ENCODE data around the gene GLRA1.

GLRA1 gene

DNA sequence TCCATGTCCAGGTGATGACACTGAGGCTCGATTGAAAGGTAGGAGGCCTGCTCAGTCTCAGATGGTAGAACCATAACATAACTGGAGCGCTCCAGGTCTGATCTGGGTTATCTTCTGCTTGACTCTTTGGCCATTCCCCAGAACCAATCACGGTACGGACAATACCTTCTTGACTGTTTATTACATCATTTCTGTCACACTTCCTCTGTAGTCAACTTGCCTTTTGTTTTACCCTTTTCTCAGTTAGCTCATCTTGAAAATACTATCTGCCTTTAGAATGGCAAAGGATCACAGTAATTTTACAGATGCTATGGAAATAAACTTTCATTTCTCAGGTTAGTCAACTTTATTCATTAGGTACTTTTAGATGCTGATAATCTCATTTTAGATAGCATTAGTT is 22.4 kb downstream of the GLRA1 start:
- no peak for DNase-seq
- Histone ChIP-seq H3K79me1 (replicated peaks; ENCODE audit: low read length, poor library complexity, severe bottlenecking) (no peaks in the 10 kb centered on the region), H2BK12ac (ENCODE audit: low read length in 2 of 2) (no peak overlapping the region), H4K8ac (ENCODE audit: low read length) (no peak overlapping the region), H3K4me3 (ENCODE audit: insufficient read depth in 1 of 2, low read depth in 1 of 2, low read length in 2 of 2) (no peak overlapping the region), H3K9me3 (ENCODE audit: control insufficient read depth, low read length) (no peaks in the 10 kb centered on the region), H2BK5ac (ENCODE audit: low read depth, low read length, poor library complexity, severe bottlenecking) (no peak overlapping the region), H3K4me2 (ENCODE audit: low read length, poor library complexity, severe bottlenecking) (no peak overlapping the region), H4K91ac (ENCODE audit: low read length) (no peak overlapping the region), H3K36me3 (ENCODE audit: control insufficient read depth in 1 of 2, insufficient read depth in 2 of 2, low read depth in 1 of 2, low read length in 2 of 2) (no peaks in the 10 kb centered on the region), H3K4me1 (ENCODE audit: control insufficient read depth, insufficient read depth, low read depth, low read length) (peaks cover 1% of the 10 kb centered on the region), H3K27ac (ENCODE audit: low read length, poor library complexity, severe bottlenecking) (no peak overlapping the region), H2AFZ (ENCODE audit: low read depth, low read length) (no peak overlapping the region), H2BK15ac (ENCODE audit: low read depth, poor library complexity, severe bottlenecking) (no peak overlapping the region), H2AK5ac (ENCODE audit: low read length, severe bottlenecking) (no peak overlapping the region), H3K23ac (ENCODE audit: low read length in 2 of 2) (no peak overlapping the region), H2BK120ac (ENCODE audit: low read depth, low read length) (no peak overlapping the region), H3K14ac (ENCODE audit: low read length in 2 of 2) (no peak overlapping the region), H3K18ac (ENCODE audit: low read depth in 1 of 2, low read length in 2 of 2) (no peak overlapping the region), H3K4ac (ENCODE audit: low read depth in 1 of 2, low read length in 2 of 2) (no peak overlapping the region), H3K9ac (ENCODE audit: low read length) (no peak overlapping the region), H3K27me3 (ENCODE audit: control insufficient read depth in 1 of 2, insufficient read depth in 1 of 2, low read length in 2 of 2) (peaks cover 0 to 4% of the 10 kb centered on the region in 2 experiments)
- WGBS = 81% methylated on average over 4 of the region's 4 CpGs

DNA sequence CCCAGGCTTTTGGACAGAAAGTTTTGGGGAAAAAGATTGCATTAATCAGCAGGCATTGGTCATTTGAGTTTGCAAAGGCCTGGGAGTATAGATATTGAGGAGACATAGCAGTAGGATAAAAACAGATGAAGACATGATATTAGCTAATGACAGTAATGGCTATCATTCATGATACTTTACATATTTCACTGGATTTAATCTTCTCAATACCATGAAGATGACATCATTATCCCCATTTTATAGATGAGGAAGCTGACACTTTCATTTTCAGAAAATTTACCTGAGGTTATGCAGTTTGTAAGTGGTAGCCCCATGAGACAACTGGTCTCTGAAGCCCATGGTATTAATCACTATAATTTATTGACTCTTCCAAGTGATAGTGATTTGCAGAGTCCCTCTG is 23.0 kb downstream of the GLRA1 start:
- Histone ChIP-seq H3K23ac (ENCODE audit: low read length in 2 of 2) (no peak overlapping the region), H3K4me1 (ENCODE audit: control insufficient read depth, insufficient read depth, low read depth, low read length) (peaks cover 1% of the 10 kb centered on the region), H2AK5ac (ENCODE audit: low read length, severe bottlenecking) (no peak overlapping the region), H3K79me1 (replicated peaks; ENCODE audit: low read length, poor library complexity, severe bottlenecking) (no peaks in the 10 kb centered on the region), H3K36me3 (ENCODE audit: control insufficient read depth in 1 of 2, insufficient read depth in 2 of 2, low read depth in 1 of 2, low read length in 2 of 2) (no peaks in the 10 kb centered on the region), H2BK120ac (ENCODE audit: low read depth, low read length) (no peak overlapping the region), H3K9ac (ENCODE audit: low read length) (no peak overlapping the region), H3K18ac (ENCODE audit: low read depth in 1 of 2, low read length in 2 of 2) (no peak overlapping the region), H2BK12ac (ENCODE audit: low read length in 2 of 2) (no peak overlapping the region), H2BK15ac (ENCODE audit: low read depth, poor library complexity, severe bottlenecking) (no peak overlapping the region), H3K27ac (ENCODE audit: low read length, poor library complexity, severe bottlenecking) (no peak overlapping the region), H3K27me3 (ENCODE audit: control insufficient read depth in 1 of 2, insufficient read depth in 1 of 2, low read length in 2 of 2) (peaks cover 0 to 4% of the 10 kb centered on the region in 2 experiments), H2AFZ (ENCODE audit: low read depth, low read length) (no peak overlapping the region), H3K4me3 (ENCODE audit: insufficient read depth in 1 of 2, low read depth in 1 of 2, low read length in 2 of 2) (no peak overlapping the region), H3K4ac (ENCODE audit: low read depth in 1 of 2, low read length in 2 of 2) (no peak overlapping the region), H3K14ac (ENCODE audit: low read length in 2 of 2) (no peak overlapping the region), H3K9me3 (ENCODE audit: control insufficient read depth, low read length) (no peaks in the 10 kb centered on the region), H4K91ac (ENCODE audit: low read length) (no peak overlapping the region), H4K8ac (ENCODE audit: low read length) (no peak overlapping the region), H3K4me2 (ENCODE audit: low read length, poor library complexity, severe bottlenecking) (no peak overlapping the region), H2BK5ac (ENCODE audit: low read depth, low read length, poor library complexity, severe bottlenecking) (no peak overlapping the region)
- no peak for DNase-seq

DNA sequence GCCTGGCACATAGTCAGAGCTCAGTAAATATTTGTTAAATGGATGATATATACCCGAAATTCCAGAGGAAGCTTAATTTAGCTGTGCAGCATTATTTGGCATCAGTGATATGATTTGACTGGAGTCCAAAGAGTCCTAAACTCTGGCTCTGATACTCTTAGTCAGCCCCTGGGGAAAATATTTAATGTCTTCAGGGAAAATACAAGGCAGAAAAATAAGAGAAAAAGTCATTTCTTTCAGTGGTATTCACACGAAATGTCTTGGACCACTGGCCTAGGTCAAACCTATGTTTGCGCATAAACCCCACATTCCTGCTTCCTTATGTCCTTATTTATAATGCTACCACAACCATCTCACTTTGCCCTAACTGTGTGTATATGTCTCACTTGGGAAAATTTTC is 23.8 kb downstream of the GLRA1 start:
- Histone ChIP-seq H4K91ac (ENCODE audit: low read length) (no peak overlapping the region), H3K36me3 (ENCODE audit: control insufficient read depth in 1 of 2, insufficient read depth in 2 of 2, low read depth in 1 of 2, low read length in 2 of 2) (no peaks in the 10 kb centered on the region), H3K18ac (ENCODE audit: low read depth in 1 of 2, low read length in 2 of 2) (no peak overlapping the region), H2BK12ac (ENCODE audit: low read length in 2 of 2) (no peak overlapping the region), H2AK5ac (ENCODE audit: low read length, severe bottlenecking) (no peak overlapping the region), H3K9me3 (ENCODE audit: control insufficient read depth, low read length) (no peaks in the 10 kb centered on the region), H3K79me1 (replicated peaks; ENCODE audit: low read length, poor library complexity, severe bottlenecking) (no peaks in the 10 kb centered on the region), H3K27ac (ENCODE audit: low read length, poor library complexity, severe bottlenecking) (no peak overlapping the region), H3K14ac (ENCODE audit: low read length in 2 of 2) (no peak overlapping the region), H3K27me3 (ENCODE audit: control insufficient read depth in 1 of 2, insufficient read depth in 1 of 2, low read length in 2 of 2) (peaks cover 0 to 4% of the 10 kb centered on the region in 2 experiments), H2BK120ac (ENCODE audit: low read depth, low read length) (no peak overlapping the region), H3K9ac (ENCODE audit: low read length) (no peak overlapping the region), H3K4ac (ENCODE audit: low read depth in 1 of 2, low read length in 2 of 2) (no peak overlapping the region), H3K23ac (ENCODE audit: low read length in 2 of 2) (no peak overlapping the region), H2BK5ac (ENCODE audit: low read depth, low read length, poor library complexity, severe bottlenecking) (no peak overlapping the region), H2AFZ (ENCODE audit: low read depth, low read length) (no peak overlapping the region), H3K4me3 (ENCODE audit: insufficient read depth in 1 of 2, low read depth in 1 of 2, low read length in 2 of 2) (no peak overlapping the region), H4K8ac (ENCODE audit: low read length) (no peak overlapping the region), H3K4me1 (ENCODE audit: control insufficient read depth, insufficient read depth, low read depth, low read length) (peaks cover 1% of the 10 kb centered on the region), H3K4me2 (ENCODE audit: low read length, poor library complexity, severe bottlenecking) (no peak overlapping the region), H2BK15ac (ENCODE audit: low read depth, poor library complexity, severe bottlenecking) (no peak overlapping the region)
- DNase-seq = no peak
- 66% methylated on average over 3 of the region's 3 CpGs for WGBS

GRCh38 chr5:151899399-151899798 is 25.3 kb downstream of the GLRA1 start:
- Histone ChIP-seq H3K4me1 (ENCODE audit: control insufficient read depth, insufficient read depth, low read depth, low read length) (peaks cover 5% of the 10 kb centered on the region), H3K27ac (ENCODE audit: low read length, poor library complexity, severe bottlenecking) (no peak overlapping the region), H3K14ac (ENCODE audit: low read length in 2 of 2) (no peak overlapping the region), H3K9me3 (ENCODE audit: control insufficient read depth, low read length) (no peaks in the 10 kb centered on the region), H2BK12ac (ENCODE audit: low read length in 2 of 2) (no peak overlapping the region), H4K91ac (ENCODE audit: low read length) (no peak overlapping the region), H3K36me3 (ENCODE audit: control insufficient read depth in 1 of 2, insufficient read depth in 2 of 2, low read depth in 1 of 2, low read length in 2 of 2) (no peaks in the 10 kb centered on the region), H2BK15ac (ENCODE audit: low read depth, poor library complexity, severe bottlenecking) (no peak overlapping the region), H2AFZ (ENCODE audit: low read depth, low read length) (no peak overlapping the region), H3K18ac (ENCODE audit: low read depth in 1 of 2, low read length in 2 of 2) (no peak overlapping the region), H2BK5ac (ENCODE audit: low read depth, low read length, poor library complexity, severe bottlenecking) (no peak overlapping the region), H4K8ac (ENCODE audit: low read length) (no peak overlapping the region), H3K9ac (ENCODE audit: low read length) (no peak overlapping the region), H3K27me3 (ENCODE audit: control insufficient read depth in 1 of 2, insufficient read depth in 1 of 2, low read length in 2 of 2) (peaks cover 0 to 4% of the 10 kb centered on the region in 2 experiments), H3K79me1 (replicated peaks; ENCODE audit: low read length, poor library complexity, severe bottlenecking) (no peaks in the 10 kb centered on the region), H2BK120ac (ENCODE audit: low read depth, low read length) (no peak overlapping the region), H3K23ac (ENCODE audit: low read length in 2 of 2) (no peak overlapping the region), H3K4me2 (ENCODE audit: low read length, poor library complexity, severe bottlenecking) (no peak overlapping the region), H3K4ac (ENCODE audit: low read depth in 1 of 2, low read length in 2 of 2) (no peak overlapping the region), H2AK5ac (ENCODE audit: low read length, severe bottlenecking) (no peak overlapping the region), H3K4me3 (ENCODE audit: insufficient read depth in 1 of 2, low read depth in 1 of 2, low read length in 2 of 2) (no peak overlapping the region)
- 76% methylated on average over 2 of the region's 2 CpGs for WGBS
- no peak for DNase-seq

Measured in mesenchymal stem cell (in vitro differentiated cells and primary cell).